ENCODE data around the gene SVOP.

SVOP gene

DNA sequence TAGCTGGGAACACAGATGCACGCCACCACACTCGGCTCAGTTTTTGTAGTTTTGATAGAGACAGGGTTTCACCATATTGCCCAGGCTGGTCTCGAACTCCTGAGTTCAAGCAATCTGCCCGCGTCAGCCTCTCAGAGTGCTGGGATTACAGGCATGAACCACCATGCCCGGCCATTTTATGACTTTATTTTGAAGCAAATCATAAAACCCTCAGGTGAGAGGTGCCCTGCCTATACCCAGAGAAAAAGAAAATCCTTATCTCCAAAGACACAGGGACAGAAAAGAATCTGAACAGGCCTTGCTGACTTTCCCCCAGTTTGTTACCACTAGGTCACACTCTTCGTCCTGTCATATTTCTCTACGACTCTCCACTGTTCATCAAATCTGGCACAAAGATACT is 92.2 kb downstream of the SVOP start:
- no peak for DNase-seq

DNA sequence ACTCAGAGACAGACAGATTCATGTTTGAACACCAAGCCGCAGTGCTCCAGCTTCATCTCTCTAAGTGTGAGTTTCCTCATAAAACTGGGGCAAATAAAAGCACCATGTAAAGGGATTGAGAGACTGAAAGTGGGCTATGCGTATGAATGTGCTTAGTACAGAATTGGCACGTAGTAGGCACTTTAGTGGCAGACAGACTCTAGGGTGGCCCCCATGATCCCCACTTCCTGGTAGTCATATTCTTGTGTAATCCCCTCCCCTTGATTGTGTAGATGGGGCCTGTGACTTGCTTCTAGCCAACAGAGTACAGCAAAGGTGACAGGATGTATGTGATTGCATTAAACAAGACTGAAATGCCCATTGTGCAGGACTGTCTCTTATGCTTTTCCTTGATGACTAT is 98.0 kb downstream of the SVOP start:
- no peak for DNase-seq

DNA sequence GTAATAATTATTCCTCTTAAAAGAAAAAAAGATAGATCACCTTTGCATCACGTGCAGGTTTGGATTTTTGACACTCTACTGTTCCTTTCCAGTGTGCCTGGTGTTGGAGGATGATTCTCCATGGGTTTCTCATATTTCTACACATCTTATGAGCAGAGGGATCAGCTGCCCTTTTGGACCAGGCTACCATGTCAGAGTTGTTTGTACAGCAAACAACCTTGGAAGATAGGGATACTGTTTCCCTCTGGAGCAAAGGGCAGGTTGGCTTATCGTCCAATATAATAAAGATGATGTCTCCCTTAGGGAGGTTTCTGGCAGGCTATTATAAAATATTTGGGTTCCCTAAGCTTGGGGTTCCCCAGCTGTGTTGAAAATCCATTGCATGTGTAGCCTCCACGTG is 98.9 kb downstream of the SVOP start:
- no peak for DNase-seq

DNA sequence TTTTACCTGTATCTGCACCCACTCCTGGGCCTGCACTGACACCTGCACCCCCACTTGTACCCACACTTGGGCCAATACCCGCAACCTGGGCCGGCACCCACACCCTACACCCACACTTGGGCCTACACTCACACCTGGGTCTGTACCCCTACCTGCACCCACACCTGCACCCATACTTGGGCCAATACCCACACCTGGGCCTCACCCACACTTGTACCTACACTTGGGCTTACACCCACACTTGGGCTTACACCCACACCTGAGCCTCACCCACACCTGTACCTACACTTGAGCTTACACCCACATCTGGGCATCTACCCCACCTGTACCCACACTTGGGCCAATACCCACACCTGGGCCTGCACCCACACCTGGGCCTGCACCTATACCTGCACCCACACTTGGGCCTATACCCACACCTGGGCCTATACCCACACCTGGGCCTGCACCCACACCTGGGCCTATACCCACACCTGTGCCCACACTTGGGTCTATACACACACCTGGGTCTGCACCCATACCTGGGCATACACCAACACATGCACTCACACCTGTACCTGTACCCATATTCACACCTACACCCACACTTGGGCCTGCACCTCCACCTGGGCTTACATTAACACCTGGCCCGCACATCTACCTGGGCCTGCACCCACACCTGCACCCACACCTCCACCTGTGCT is 101.8 kb downstream of the SVOP start:
- DNase-seq = no peak

DNA sequence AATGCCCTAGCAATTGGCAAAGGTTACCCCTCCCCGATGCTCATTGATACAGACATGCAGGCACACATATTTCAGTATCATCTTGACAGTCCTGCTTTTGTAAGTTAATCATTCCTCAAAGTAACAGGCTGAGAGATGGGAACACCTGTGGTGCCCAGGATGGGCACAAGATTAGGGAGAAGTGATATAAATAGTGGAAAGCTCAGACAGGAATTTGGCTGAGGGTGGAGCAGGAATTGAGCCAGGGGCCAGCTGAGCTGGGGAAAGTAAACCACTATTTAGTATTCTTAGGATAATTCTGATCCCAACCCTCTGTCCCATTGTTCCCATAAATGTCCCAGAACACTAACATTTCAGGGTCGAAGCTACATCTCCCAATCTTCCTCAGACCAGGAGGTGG is 102.7 kb downstream of the SVOP start:
- DNase-seq = no peak

DNA sequence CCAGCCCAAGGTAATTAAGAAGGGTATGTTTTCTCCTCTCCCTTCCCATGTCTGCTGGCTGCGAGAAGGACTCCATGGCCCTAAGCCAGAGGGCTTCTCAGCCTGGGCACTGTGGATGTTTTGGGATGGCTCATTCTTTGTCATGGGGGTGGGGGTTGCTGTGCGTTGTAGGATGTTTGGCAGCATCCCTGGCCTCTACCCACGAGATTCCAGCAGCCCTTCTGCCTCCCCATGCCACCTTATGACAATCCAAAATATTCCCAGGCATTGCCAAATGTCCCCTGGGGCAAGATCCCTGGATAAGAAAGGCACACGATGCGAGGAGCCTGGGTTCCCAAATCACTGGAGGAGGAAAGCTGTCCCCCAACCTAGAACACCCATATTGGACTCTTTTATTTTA is 104.5 kb downstream of the SVOP start:
- no peak for DNase-seq

DNA sequence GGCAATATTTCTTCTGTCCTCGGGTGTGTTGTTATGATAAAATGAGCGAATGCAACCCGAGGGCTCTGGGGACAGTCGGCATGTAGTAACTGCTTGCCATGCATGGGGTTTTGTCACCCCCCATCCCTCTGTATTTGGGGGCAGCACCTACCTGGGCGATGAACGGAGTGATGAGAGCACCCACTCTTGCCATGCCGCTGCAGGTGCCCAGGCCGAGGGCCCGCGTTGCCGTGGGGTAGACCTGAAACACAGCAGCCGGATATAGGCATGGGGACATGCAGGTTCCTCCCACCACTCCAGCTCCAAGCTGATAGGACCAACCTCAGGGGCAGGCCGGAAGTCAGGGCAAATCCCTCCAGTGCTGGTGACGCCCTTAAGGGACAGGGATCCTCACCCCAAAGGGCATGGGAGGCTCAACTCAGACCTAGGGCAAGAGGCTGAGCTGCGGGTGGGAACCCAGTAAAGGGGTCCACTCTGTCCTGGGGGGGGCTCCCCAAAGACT is 105.2 kb downstream of the SVOP start:
- no peak for DNase-seq

DNA sequence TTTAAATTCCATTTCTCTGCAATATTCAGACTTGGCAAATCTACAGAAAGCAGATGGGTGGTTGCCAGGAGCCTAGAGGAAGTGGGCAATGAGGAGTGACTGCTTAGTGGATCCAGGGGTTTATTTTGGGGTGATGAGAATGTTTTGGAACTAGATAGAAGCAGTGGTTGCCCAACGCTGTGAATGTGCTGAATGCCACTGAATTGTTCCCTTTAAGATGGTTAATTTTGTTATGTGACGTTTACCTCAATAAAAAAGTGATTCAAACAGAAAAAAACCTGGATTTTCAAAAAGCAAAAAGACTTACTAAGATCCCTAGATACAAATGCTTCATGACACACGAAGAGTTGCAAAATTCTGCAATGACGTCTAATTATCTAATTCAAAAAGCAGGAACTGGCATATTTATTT is 106.7 kb downstream of the SVOP start:
- DNase-seq = no peak

DNA sequence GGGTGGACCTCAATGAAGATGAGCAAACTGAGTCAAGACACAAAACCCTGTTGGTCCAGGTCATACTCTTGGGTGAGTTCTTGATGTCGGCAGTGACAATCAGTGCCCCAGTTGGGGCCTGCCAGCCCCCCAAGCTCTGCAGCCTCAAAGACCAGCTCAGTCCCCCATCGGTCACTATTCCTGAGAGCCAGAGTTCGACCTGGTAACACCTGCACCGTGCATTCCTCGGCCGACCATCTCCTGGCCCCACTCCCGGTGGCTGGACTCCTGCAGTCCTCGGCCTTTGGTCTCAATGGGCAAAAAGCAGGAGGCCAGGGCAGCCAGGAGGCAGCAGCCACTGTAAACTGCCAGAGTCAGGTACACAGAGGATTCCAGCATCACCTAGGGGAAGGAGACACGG is 108.5 kb downstream of the SVOP start:
- no peak for DNase-seq

DNA sequence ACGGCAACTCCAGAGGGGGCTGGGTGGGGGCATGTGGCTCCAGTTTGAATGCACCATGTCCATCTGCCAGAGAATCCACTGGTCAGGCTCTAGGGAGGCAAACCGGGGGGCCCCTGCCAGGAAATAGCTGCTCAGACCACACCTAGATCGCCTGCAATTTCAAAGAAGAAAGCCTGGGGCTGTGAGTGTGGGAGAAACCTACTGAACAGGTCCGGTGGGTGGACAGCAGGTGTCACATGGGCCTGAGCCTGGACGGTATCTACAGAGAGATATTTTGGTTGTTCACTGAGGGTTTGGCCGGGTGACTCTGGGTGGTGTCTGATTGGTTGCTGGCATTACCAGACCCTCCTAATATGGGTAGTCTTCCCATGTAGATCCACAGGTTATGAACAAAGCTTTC is 109.0 kb downstream of the SVOP start:
- DNase-seq = no peak

DNA sequence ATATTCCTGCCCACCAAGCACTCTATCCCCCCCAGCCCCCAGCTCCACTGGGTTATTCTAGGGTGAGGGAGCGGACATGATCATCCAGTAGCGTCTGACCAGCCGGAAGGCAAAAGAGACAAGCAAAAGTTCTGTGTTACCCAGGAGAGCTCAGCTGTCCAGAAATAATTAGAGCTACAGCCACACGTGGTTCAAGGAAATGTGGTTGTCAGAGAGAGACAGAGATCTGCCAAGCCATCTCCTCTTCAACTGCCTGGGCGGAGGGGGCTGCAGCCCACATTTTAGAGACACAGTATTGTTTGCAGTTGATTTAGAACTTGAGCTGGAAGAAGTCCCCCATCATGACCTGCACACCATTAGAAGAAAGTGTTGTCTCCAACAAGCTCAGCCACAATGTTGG is 110.5 kb downstream of the SVOP start:
- DNase-seq = no peak

DNA sequence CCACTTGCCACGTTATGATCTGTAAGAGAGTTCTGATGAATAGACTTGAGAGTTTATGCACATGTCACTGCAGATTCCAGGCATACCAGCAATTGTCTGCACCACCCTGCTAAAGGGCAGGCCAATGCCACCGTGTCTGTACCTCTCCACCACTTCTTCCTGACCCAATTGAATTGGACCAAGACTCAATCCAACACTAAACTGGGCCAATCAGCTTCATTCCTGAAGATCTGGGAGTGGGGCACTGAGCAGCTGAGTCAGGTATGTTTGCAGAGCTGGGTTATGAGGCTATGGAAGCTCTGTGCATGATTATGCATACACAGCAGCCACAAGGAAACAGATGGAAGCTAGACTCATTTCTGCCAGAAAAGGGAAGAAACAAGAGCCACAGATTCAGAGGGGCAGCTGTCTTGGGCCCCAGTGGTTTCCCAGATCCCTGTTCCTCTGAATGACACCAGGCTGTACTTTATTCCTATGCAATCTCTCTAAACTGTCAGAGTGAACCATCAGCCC is 113.0 kb downstream of the SVOP start:
- no peak for DNase-seq

DNA sequence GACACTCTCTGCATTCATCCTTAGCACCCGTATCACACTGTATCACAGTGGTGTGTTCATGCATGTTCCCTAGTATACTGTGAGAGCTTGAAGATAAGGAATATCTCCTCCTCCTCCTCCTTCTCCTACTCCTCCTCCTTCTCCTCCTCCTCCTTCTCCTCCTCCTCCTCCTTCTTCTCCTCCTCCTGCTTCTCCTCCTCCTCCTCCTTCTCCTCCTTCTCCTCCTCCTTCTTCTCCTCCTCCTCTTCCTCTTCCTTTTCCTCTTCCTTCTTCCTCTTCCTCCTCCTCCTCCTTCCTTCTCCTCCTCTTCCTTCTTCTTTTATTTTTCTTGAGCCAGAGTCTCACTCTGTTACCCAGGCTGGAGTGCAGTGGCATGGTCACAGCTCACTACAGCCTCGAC is 113.9 kb downstream of the SVOP start:
- DNase-seq = no peak

DNA sequence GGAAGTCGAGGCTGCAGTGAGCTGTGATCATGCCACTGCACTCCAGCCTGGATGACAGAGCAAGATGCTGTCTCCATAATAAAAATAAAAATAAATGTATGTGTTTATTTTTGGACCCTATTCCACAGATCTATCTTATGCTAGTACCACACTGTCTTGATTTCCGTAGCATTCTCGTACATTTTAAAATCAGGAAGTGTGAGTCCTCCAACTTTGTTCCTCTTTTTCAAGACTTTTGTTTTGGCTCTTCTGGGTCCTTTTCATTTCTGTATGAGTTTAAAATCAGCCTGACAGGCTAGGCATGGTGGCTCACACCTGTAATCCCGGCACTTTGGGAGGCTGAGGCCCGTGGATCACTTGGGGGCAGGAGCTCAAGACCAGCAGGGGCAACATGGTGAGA is 115.1 kb downstream of the SVOP start:
- DNase-seq = no peak

DNA sequence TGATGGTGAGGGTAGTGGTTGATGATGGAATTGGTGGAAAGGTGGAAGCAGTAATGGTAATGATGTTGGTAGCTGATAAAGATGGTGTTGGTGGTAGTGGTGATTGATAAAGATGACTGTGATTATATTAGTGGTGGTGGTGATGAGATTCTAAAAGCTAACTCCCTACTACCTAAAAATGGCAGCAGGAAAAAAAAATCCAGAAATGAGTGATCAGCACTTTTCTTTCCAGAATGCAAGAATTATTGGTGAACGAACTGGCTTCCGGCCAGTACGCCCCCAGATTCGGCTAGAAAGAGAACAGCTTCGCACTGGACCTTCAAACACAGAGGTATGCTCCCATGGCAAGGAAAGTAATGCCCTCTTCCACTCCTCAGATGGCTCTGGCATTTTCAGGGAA is 121.7 kb downstream of the SVOP start:
- DNase-seq = no peak

DNA sequence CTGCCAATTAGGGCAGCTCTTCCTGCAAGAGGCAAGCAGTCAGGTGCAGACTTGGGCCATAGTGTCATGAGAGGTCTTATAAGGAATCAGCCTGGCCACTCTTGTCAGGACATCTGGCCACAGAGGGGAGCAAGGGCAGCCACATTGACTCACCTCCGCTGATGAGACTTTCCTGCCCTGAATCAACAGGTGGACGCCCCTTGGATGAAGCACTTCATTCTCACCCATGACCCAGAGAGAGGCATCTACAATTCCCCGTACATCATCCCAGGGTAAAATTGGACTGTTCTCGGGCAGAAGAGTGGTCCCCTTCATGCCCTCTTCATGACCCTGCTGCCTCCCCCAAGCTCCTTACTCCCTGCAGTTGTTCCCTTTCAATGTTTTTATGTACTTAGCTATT is 124.1 kb downstream of the SVOP start:
- no peak for DNase-seq

DNA sequence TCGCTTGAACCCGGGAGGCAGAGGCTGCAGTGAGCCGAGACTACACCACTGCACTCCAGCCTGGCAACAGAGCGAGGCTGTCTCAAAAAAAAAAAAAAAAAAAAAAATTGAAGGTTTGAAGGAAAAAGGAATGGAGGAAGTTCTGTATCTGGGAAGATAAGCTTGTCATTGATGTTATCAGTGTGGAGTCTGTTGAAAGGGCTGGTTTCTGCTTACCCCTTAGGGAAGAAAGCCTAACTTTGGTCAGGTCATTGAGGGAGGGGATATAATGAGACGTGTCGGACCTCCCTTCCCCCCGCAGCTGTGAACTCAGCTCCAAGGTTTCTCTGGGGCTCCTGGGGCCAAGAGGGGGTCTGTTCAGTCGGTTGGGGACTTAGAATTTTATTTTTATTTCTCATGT is 124.5 kb downstream of the SVOP start:
- DNase-seq = no peak

DNA sequence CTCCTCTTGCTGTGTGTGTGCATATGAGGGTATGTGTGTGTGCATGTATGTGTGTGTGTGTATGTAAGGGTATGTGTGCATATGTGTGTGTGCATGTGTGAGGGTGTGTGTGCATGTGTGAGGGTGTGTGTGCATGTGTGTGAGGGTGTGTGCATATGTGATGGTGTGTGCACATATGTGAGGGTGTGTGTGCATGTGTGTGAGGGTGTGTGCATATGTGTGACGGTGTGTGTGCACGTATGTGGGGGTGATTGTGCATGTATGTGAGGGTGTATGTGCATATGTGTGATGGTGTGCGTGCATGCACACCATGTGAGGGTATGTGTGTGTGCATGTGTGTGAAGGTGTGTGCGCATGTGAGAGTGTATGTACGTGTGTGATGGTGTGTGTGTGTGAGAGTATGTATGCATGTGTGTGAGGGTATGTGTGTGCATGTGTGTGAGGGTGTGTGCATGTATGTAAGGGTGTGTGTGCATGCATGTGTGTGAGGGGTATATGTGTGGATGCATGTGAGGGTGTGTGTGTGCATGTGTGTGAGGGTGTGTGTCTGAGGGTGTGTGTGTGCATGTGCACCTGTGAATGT is 125.6 kb downstream of the SVOP start:
- DNase-seq = no peak

DNA sequence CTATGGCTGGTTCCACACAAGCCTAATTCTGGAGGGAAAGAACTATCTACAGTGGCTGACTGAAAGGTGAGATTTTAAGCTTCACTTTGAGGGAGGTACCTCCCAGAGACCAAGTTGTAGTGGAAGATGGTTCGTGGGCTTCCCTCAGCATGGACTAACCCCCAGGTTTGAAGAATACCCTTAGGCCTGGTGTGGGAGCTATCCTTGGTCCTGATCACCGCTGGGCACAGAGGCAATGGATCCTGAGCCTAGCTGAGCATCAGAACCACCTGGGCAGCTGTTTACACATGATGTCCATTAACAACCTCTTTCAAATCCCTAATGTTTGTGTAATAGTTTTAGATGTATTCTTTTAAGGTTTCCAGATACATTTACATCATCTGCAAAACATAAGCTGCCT is 130.7 kb downstream of the SVOP start:
- peak; percentile 27 for DNase-seq

DNA sequence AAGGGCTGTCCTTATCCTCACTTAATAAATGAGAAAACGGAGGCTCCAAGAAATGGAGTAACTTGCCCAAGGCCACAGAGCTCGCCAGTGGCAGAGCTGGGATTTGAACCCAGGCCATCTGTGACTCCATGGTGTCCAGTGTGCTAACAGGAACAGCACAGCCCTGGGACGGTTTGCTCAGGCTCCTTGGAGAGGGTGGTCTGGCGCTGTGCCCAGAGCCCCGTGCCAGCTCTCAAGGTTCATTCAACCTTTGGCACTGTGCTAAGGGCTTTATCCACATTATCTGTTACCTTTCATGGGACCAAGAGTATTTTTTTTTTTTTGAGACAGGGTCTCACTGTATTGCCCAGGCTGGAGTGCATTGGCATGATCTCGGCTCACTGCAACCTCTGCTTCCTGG is 132.8 kb downstream of the SVOP start:
- no peak for DNase-seq

DNA sequence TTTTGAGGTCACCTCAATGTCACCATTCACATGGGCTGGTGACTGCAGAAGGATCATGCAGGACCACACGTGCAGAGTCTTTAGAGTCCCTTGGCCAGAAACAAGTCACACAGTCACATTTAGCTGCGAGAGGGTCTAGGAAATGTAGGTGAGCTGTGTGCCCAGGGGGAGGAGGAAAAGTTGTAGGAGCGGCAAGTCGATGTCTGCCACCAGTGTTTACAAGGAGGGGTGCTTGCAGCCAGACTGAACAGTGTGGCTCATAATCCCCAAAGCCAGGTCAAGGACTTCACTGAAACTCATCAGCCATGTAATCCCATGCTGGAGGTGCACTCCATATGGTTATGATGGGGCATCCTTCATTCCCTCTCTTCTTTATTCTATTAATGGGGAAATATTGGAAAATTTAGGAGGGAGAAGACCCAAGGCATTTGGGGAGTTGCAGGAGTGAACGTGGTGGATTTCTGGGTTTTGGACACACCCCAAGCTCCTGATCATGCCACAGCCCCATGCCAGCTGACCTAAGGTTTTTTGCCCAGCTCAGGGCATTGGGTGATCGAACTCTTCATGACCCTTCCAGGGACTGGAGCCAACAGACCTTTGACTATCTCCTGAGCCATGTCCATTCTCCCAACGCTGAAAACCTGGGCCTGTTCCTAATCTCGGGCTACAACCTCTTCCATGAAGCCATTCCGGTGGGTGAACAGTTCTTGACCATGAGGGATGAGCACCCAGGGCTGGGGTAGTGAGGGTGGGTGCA is 133.8 kb downstream of the SVOP start:
- no peak for DNase-seq

DNA sequence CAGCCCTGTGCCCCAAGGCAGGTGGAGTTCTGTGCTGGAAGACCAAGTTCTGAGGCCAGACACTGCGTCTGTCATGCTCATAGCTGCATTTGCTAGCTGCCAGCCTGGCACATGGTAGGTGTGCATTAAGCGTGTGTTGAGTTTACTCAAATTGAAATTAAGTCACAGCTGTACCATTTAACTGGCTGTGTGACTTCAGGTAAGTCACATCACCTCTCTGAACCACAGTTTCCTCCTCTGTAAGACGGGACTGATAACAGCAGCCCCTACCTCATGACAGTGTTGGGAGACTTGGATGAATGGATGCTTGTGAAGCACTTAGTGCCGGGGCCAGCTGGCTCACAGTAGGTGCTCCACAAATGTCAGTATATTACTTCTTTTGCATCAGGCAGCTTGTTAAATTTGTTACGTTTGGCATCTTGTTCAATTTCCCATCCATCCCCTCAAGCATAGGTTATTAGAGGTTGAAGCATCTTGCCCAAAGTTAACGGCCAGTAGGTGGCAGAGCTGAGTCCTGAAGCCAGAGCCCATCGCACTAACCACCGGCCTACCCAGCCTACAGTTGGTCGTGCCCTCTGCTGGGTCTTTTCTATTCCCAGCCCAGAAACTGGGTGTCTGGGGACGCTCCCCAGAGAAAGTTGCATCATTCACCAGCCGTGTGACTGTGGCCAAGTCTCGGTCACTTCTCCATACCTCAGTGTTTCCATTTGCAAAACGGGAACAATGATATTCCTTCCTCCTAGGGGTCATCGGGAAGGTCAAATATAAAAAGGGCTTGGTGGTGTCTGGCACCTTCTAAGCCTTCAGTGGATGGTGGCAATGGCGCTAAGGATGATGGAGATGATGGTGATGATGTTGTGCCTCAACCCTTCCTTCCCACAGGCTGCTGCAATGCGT is 136.5 kb downstream of the SVOP start:
- DNase-seq = peak; percentile 11

DNA sequence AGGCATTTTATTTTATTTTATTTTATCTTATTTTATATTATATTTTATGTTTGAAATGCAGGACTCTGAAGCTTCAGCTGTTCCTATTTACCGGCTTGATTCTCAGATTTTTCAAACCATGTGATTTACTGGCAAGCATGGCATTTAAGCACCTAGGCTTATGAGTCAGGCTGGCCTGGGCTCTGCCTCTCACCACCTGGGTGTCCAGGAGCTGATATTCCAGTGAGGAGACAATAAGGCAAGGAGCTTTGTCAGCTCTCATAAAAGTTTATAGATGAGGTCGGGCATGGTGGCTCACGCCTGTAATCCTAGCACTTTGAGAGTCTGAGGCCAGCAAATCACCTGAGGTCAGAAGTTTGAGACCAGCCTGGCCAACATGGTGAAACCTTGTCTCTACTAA is 138.9 kb downstream of the SVOP start:
- DNase-seq = no peak
